GM12891 (cell line): Measurements from ENCODE around the gene CFAP45.

ENCODE experiments used
- POLR2A ChIP-seq: IDR thresholded peaks from 2 replicates; pipeline ENCODE4 v1.6.1; 2011; ENCODE audit warnings: low read depth, low read length, control low read depth
- POLR2AphosphoS5 ChIP-seq: IDR thresholded peaks from 2 replicates; pipeline ENCODE4 v1.6.1; 2011; ENCODE audit warnings: low read depth, low read length, control low read depth
- SPI1 ChIP-seq: IDR thresholded peaks from 2 replicates; pipeline ENCODE4 v1.6.1; 2011; ENCODE audit warnings: low read depth, low read length, control low read depth

DNA sequence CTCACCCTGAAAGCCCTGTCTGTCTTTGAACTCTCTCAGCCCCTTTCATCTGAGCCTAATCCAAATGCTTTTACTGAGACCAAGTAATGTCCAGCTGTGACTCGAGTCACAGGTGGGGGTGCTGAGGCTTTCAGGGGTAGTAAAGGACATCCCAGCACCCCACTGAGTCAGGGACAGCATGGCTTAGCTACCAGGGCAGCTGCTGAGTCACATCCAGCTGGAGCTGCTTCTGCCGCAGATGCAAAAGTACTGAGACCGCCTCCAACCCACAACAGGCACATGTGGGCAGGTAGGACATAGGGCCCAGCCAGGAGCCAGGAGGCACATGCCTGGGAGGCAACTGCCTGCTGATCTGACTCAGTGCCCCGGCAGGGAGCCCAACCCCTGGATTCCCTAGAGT, 30.8 kb downstream of the CFAP45 start:
- no peak for TF ChIP-seq POLR2AphosphoS5
- TF ChIP-seq POLR2A = no peak
- no peak for TF ChIP-seq SPI1
